ENCODE results near the gene SLU7.
A peak's percentile ranks its signal among the peaks of the same experiment; 100 is the strongest.

Gene SLU7

DNA sequence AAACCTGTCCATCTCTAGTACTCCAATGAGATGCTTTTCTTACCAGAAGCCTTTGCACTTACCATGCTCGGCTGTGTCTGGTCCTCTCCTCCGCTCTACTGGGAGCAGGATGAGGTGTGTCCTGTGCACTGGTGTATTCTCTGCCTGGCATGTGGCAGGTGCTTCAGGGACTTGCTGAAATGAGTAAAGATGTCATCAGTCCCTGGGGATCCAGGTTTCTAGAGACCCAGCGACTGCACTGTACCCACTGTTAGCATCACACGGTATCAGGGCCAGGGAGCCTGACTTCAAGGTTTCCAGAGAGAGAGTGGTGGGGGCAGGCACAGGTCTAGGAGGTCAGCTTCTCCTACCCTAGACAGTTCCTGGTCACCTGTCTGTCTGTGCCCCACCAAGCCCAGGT is 13.3 kb upstream of the SLU7 start:
- intact Hi-C loops (cut with DNase I) = no loop called here
- DNase-seq = no peak

DNA sequence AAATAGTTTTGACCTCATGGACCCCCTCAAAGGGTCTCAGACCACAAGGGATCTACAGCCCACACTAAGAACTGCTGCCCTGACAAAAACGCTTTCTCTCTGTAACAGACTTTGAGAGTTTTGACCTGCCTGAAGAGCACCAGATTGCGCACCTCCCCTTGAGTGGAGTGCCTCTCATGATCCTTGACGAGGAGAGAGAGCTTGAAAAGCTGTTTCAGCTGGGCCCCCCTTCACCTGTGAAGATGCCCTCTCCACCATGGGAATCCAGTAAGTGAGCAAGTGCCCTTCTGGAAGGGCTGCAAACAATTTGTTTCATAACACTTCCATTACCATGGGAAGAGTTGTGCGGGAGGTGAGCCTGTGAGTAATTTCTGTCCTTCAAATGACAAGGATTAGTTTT is 8.7 kb upstream of the SLU7 start:
- intact Hi-C loops (cut with DNase I) = no loop called here
- DNase-seq = no peak

DNA sequence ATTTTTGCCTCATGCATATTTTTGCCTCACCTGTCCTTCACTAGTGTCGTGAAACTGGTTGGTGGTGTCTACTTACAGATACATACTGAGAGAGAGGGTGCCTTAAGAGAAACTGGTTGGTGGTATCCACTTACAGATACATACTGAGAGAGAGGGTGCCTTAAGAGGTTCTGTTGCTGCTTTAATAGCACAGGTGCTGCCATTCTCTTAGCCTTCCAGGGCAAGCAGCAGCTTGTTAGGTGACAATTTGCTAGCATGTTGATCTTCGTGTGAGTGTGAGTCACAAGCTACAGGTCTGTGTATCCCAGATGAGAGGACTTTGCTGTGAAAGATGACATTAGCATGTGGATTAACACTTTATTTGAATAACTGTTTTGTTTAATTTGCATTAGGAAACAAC is 4.2 kb upstream of the SLU7 start:
- DNase-seq = no peak
- intact Hi-C loops (cut with DNase I) = no loop called here

DNA sequence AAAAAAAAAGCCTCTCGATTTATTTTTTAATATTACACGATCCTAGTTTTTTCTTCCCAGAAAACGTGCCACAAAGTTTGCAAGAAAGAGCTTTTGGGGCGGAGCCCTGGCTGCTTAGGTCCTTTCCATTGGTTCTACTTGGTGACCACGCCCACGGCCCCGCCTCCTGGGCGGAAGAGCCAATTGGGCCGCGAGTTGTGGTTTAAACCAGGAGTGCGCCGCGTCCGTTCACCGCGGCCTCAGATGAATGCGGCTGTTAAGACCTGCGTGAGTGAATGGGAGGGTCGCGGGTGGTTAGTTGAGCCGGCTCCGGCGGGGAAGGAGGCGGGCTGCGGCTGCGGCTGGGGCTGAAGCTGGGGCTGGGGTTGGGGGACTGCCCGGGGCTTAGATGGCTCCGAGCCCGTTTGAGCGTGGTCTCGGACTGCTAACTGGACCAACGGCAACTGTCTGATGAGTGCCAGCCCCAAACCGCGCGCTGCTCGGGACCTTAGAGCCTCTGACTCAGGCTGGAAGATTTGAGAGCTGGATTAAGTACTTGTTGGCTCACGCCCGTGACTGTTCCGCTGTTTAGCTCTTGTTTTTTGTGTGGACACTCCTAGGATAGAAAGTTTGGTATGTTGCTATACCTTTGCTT is 2.9 kb upstream of the SLU7 start, which contains the start of gene PTTG1:
TSS of gene PTTG1 (plus strand) at position 231 of the 634 bp plus-strand sequence. CDS start 458 bp downstream, outside the sequence.
- intact Hi-C loops (cut with DNase I) = no loop called here
- DNase-seq = peak; percentile 85 to 97 (median 93)

DNA sequence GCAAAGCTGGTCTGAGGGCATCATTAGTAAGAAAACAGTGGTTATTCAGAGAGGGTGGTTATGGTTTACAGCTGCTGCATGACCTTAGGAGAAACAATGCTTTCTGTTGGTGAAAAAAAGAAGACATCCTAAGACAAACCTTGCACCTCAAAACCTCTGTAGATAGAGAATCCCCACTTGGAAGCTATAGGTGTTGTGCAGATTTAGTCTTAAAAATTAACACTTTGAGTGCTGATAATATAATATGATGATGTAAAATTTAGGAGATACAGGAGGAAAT is 1.4 kb upstream of the SLU7 start:
- intact Hi-C loops (cut with DNase I) = no loop called here
- no peak for DNase-seq

DNA sequence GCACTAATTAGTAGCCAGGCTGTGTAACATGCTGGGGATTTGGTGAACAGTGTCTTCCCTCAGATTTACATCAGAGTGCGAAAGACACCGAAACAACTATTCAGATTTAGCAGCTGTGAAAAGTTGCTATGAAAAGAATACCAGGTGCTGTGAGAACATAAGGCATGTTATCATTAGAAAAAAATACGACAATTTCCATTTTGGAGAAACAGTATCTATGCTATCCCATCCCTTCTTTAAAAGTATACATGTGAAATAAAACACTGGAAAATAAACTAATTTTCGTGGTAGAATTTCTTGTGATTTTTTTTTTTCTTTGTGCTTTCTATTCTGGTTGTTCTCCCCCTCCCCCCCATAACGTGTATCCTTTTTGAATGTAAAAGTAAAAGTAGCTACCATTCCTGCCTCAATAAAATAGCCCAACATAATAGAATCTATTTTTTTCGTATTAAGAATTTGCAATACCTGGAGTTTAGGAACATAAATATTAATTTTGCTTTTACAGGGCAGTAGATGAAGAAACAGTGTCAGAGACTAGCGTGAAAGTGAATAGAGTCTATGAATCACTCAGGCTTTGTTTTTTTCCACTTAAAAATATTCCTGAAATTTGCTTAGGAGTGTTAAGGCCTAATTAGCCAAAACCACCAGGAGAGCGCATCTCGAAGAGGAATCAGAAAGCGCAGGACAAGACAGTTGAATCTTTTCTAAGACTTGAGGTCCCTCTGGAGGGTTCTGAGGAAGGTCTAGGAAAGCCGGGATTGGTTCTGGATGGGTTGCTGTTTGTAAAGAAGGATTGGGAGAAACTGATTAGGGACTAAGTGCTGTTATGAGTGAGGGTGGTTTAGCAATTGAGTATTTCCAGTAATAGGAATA is 813 bp upstream of the SLU7 start:
- DNase-seq = no peak

DNA sequence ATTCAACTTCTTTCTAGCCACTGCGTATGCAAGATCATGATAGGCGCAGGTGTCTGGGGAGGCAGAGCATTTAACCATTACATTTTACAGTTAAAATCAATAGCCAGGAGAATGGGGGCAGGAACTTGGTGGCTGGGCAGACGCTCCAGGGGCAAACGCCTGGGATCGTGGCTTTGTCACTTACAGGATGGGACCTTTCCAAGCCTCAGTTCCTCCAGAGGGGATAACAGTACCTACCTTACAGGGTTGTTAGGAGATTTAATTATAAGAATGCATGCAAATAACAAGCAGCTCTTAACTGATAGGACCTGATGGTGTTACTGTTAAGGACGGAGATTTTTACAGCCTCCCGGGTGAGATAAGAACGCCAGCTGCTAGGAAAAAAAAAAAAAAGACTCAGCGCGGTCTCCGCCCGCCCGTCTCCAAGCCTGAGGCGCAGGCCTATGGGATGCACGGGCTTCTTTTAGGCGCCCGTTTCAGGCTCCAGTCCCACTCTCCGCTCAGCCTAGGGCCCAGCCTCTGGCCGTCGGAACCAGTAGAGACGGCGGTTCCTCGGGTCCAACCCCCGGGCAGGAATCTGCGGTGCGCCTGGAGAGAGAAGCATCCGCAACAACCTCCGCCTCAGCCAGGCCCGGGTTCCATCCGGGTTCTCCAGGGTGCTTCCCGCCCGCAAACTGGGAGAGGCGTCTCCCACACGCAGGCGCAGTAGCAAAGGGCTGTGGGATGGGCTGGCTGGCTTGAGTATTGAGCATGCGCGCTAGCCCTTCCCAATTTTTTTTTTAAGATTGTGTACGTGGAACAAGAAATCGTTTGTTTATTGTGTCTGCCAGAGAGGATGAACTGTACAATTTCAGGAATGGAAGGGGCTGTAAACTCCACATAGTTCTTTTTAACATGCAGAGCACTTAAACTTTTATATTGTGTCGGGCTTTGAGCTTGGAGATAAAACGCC is 19.2 kb downstream of the SLU7 start, which contains the start of gene FAM200C:
TSS of gene FAM200C (minus strand) at position 653 of the 952 bp plus-strand sequence. CDS start 4,564 bp downstream, outside the sequence.
- intact Hi-C loops (cut with DNase I) = loop anchor here (10.0 kb wide), 1 partner anchor 285 kb away; the partner anchor contains the start of gene PWWP2A

More for the DNA sequence above, 813 bp upstream of the SLU7 start:
- intact Hi-C loops (cut with DNase I) = no loop called here

DNA sequence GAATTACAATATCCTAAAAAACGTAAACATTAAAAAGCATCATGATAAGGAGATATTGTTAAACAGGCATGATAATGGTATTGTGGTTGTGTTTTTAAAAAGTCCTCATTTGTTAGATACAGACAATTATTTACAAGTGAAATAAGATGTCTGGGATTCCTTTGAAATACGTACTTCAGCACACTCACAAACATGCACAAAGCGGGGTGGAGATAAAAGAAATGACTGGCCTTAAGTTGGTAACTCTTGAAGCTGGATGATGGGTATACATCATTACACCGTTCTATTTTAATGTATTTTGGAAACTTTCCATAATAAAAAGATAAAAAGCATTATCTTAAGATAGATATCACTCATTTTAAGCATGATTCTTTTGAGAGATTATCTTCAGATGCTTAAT is 20.1 kb downstream of the SLU7 start:
- DNase-seq = no peak
- intact Hi-C loops (cut with DNase I) = loop anchor here (10.0 kb wide), 1 partner anchor 284 kb away; the partner anchor contains the start of gene PWWP2A

More for the DNA sequence above, 19.2 kb downstream of the SLU7 start, which contains the start of gene FAM200C:
- DNase-seq = peak; percentile 78 to 97 (median 93)

DNA sequence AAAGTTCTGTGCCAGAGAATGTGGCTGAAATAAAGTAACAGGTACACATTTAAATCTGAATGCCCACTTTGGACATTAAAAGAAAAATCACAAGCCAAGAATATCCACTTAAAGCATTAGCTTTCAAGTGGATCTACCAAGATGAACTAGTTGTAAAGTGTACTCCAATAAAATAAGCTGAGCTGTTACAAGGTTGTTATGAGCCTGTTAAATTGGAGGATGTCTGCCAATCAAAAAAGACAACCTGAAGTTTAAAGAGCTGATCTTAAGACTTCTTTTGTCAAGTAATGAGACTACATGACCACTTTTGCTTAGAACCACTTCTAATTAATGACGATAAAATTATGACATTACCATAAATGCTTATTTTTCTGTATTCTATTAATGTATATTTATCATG is 21.4 kb downstream of the SLU7 start:
- intact Hi-C loops (cut with DNase I) = loop anchor here (10.0 kb wide), 1 partner anchor 283 kb away; the partner anchor contains the start of gene PWWP2A
- DNase-seq = no peak

DNA sequence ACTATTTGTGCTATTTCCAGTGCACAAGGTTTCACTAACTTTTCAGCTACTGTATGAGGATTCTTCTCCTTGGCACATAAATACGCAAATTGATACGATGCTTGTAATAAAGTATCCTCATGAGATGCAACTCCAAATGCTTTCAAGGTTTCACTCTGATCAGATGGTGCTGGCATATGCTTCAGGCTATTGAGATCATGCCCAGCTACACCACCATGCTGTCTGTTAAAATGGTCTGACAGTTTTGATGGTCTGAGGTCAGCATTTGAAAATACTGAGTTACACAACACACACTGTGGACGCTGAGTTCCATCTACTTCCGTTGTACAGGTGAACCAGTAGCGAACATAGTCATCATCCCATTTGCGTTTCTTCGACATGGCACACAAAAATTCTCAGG is 23.8 kb downstream of the SLU7 start:
- intact Hi-C loops (cut with DNase I) = loop anchor here (10.0 kb wide), 1 partner anchor 280 kb away; the partner anchor contains the start of gene PWWP2A
- DNase-seq = no peak

DNA sequence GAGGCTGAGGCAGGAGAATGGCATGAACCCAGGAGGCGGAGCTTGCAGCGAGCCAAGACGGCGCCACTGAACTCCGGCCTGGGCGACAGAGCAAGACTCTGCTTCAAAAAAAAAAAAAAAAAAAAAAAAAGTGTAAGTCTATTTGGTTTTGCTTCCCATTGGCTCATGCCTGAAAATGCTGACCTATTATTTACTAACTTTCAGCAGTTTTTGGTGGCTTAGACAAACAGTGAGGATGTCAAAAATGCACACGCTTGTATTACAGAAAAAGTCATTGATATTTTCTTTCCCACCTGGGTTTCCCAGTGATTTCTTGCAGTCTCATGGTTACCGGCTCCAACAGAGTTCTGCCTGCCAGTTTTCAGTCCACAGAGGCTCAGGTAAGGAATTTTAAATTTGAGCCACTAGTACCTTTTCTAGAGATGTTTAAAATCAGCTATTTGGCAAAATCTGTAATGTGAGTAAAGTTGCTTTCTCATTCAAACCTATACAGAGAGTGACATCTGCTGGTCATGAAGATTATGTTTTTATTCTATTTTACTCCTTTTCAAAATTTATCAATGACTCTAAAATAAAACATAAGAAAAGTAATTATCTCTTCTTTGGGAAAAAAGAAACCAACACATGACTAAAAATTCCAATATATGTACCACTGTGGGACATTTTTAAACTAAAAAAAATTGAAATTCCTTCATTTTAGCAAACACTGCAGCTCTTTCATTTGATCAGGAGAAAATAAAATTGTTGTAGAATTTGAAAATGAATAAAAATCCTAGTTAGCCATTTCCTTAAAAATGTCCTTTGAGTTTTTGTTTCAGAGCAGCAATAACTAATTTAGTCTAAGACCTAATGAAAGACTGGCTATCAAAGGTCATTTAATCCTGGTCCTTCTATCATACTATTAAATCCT is 27.8 kb downstream of the SLU7 start:
- DNase-seq = no peak
- intact Hi-C loops (cut with DNase I) = loop anchor here (10.0 kb wide), 1 partner anchor 276 kb away; the partner anchor contains the start of gene PWWP2A

DNA sequence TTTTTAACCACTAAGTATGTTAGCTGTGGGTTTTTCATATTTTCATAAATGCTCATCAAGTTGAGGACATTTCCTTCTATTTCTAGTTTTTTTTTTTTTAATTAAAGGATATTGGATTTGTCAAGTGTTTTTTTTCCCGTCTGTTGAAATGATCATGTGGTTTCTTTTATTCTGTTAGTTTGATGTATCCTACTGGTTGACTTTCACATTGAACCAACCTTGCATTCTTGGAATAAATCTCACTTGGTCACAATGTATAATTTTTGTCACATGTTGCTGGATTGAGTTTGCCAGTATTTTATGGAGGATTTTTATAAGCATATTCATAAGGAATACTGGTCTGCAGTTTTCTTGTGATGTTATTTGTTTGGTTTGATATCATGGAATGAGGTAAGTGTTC is 31.4 kb downstream of the SLU7 start:
- intact Hi-C loops (cut with DNase I) = no loop called here
- no peak for DNase-seq

DNA sequence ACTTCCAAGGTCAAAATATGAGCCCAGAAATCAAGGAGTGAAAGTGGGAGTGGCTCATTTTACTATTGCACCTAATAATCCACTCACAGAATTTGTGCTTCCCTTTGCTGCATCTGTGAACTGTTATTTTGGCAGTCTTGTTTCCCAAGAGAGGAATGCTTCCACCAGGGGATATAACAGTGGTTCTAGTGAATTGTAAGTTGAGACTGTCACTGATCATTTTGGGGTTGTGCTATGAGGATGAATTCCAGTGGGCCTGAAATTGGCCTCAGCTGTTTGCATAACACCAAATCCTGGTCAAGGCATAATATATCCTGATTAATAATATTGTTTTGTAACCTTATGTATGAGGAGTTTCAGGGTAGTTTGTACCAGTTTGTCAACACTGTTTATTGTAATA is 33.4 kb downstream of the SLU7 start:
- intact Hi-C loops (cut with DNase I) = no loop called here
- DNase-seq = no peak

DNA sequence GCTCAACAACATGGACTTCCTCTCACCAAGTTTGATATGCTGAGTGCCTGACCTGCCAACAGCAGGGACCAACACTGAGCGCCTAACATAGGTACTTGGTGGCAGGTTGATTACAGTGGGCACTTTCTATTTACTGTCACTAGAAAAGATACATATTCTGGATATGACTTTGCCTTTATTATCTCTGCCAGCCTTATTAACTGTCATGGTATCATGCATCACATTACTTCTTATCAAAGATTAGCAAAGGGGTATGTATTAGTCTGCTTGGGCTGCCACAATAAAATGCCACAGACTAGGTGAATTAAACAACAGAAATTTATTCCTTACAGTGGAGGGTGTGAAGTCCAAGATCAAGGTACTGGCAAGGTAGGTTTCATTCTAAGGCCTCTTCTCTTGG is 34.2 kb downstream of the SLU7 start:
- intact Hi-C loops (cut with DNase I) = no loop called here

DNA sequence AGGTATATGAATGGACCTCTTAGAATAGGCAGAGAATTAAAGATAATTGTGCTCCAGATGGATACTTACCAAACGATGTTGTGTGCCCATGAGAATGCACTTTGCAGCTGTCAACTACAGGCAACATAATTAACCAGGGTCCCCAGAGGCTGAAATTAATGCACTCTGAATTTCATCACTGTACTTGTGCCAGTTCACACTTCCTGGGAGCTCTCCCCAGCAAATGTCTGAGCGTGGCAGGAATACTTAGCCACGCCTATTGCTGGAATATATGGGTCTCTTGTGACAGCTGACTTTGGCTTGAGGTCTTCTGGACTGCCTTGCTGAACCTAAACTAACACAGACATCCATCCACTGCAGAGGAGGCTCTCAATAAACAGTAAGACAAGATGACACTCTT is 36.5 kb downstream of the SLU7 start:
- DNase-seq = no peak

More for the DNA sequence above, 34.2 kb downstream of the SLU7 start:
- no peak for DNase-seq

DNA sequence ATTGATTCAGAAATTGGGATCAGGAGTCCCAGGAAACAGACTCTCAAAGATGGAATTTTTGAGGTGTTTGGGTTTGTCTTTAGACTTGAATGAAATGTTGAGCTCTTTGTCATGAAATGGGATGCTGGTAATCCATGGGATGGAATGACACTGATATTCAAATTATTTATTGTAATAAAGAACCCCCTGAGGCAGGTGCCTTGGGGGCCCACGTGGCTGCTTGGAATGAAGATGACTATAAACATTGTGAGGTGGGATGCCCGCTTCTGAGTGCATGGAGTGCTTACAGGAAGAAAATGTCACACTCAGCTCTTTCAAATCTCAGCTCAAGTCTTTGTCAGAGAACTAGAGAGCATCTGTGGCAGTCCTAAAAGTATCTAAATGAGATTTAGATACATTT is 38.8 kb downstream of the SLU7 start:
- DNase-seq = no peak
- intact Hi-C loops (cut with DNase I) = no loop called here

More for the DNA sequence above, 36.5 kb downstream of the SLU7 start:
- intact Hi-C loops (cut with DNase I) = no loop called here

DNA sequence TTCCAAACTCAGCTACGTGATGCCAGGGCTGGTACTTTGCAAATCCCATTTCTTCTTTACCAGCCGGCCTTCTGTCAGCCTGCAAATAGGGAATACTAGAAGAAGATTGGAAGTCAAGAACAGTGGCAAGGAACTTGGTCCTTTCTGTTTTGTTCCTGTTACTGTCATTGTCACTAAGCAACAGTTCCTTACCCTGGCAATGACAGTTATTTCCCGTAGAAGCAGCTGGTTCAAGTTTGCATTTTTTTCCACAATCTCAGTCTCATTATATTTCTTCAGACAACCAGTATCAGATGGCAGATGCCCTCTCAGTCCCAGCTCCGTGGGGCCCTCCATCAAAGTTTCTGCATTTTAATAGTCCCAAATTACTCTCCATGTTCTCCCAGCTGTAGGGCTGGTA is 39.4 kb downstream of the SLU7 start:
- no peak for DNase-seq
- intact Hi-C loops (cut with DNase I) = no loop called here

DNA sequence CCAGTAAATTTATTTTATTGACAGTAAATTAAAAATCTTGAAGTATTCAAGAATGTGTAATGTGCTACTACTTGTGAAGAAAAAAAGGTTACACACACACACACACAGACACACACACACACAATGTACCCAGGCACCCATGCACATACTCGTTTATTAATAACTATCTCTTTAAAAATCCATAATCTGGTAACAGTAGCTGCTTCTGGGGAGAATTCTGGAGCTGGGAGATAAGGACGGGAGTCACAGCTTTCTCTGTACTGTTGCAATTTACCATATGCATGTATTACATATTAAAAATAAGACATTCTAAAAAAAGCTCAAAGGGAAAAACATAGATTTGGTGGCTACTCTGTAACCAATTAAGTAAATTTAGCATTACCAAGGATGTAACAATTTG is 40.6 kb downstream of the SLU7 start:
- intact Hi-C loops (cut with DNase I) = no loop called here

More for the DNA sequence above, 40.6 kb downstream of the SLU7 start:
- DNase-seq = no peak

All from head of caudate nucleus (tissue), 42 donors.